ENCODE measurements around the gene KBTBD8. TPM values are rescaled to one million over a fixed set of nuclear protein-coding genes. Genes with fewer than 3 reads are reported as not detected.

KBTBD8 gene
- total and polyA plus RNA-seq, 2 donors (not counting 1 experiment from before 2014, with no cell fraction given) = 27.6 to 31.6 TPM

DNA sequence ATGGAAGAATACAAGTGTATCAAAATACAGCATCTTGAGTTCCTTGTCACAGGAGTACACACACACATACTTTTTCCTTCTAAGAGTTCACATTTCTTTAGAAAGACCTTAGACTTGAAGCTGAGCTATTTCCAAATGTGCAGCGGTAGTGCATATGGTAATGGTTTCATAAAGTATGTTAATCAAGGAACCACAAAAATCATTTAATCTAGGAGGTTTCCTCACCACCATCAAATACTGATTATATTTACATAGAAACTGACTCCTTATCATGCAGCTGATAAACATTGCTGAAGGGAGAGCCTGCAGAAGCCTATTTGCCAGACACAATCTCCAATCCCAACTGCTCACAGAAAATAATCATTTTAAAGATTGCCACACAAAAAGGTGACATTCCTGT, 40.0 kb upstream of the KBTBD8 start:
- DNase-seq (no peak), ATAC-seq (ENCODE audit: low read depth) (no peak)
- TF ChIP-seq EZH2 (IDR thresholded peaks at IDR 0.05; ENCODE audit: borderline replicate concordance, insufficient read depth, low read depth, low read length, poor library complexity, severe bottlenecking) = no peak
- TF ChIP-seq, protein P1, sequence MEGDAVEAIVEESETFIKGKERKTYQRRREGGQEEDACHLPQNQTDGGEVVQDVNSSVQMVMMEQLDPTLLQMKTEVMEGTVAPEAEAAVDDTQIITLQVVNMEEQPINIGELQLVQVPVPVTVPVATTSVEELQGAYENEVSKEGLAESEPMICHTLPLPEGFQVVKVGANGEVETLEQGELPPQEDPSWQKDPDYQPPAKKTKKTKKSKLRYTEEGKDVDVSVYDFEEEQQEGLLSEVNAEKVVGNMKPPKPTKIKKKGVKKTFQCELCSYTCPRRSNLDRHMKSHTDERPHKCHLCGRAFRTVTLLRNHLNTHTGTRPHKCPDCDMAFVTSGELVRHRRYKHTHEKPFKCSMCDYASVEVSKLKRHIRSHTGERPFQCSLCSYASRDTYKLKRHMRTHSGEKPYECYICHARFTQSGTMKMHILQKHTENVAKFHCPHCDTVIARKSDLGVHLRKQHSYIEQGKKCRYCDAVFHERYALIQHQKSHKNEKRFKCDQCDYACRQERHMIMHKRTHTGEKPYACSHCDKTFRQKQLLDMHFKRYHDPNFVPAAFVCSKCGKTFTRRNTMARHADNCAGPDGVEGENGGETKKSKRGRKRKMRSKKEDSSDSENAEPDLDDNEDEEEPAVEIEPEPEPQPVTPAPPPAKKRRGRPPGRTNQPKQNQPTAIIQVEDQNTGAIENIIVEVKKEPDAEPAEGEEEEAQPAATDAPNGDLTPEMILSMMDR (IDR thresholded peaks at IDR 0.05) = no peak
- H2AFZ ChIP-seq (ENCODE audit: insufficient read depth, low read depth, low read length, poor library complexity, severe bottlenecking) = no peak overlapping the region
- H3K27ac Mint-ChIP-seq = no peak overlapping the region
- H3K79me2 ChIP-seq (ENCODE audit: control insufficient read depth, insufficient read depth, low read length) = no peaks in the 10 kb centered on the region
- CTCF ChIA-PET = interaction anchor here (0.9 to 2.6 kb wide), 3 partner anchors 13 to 831 kb away, joined by 3 to 21 read pairs (median 6); no protein-coding TSS in a partner anchor
- no peaks in the 10 kb centered on the region for H3K27me3 ChIP-seq (replicated peaks in 1 of 4; ENCODE audit: control extremely low read depth in 1 of 4, control insufficient read depth in 3 of 4, insufficient read depth in 4 of 4, low read length in 3 of 4)
- intact Hi-C loops (cut with micrococcal nuclease) = no loop called here
- H3K9ac ChIP-seq (ENCODE audit: low read length) = no peak overlapping the region
- no peaks in the 10 kb centered on the region for H3K4me1 ChIP-seq (ENCODE audit: control insufficient read depth in 2 of 2, insufficient read depth in 2 of 2, low read length in 2 of 2)
- H3K9me3 Mint-ChIP-seq (ENCODE audit: insufficient read depth) = no peaks in the 10 kb centered on the region
- H3K9me3 ChIP-seq (ENCODE audit: control extremely low read depth in 1 of 3, control insufficient read depth in 2 of 3, insufficient read depth in 1 of 3, low read length in 2 of 3) = no peaks in the 10 kb centered on the region
- no peak overlapping the region for H3K27ac ChIP-seq (ENCODE audit: low read length in 2 of 2)
- H3K27me3 Mint-ChIP-seq = peaks cover 25% of the 10 kb centered on the region
- no peaks in the 10 kb centered on the region for H4K20me1 ChIP-seq (ENCODE audit: control insufficient read depth, insufficient read depth, low read length, poor library complexity, severe bottlenecking)
- no peak overlapping the region for H3K4me2 ChIP-seq (replicated peaks; ENCODE audit: low read depth, low read length, poor library complexity, severe bottlenecking)
- POLR2A ChIA-PET = no interaction called here
- H3K36me3 ChIP-seq (replicated peaks in 1 of 2; ENCODE audit: control extremely low read depth in 1 of 2, control insufficient read depth in 1 of 2, extremely low read depth in 1 of 2, insufficient read depth in 2 of 2, low read length in 1 of 2) = no peaks in the 10 kb centered on the region
- H3K4me1 Mint-ChIP-seq = no peaks in the 10 kb centered on the region
- H3K4me3 Mint-ChIP-seq = no peak overlapping the region
- no peak overlapping the region for H3K4me3 ChIP-seq (ENCODE audit: control extremely low read depth in 1 of 5, extremely low read depth in 1 of 5, insufficient read depth in 1 of 5, low read depth in 2 of 5, low read length in 4 of 5)
- WGBS (ENCODE audit: insufficient coverage) = no CpG with 5 or more reads among the region's 1 CpG

DNA sequence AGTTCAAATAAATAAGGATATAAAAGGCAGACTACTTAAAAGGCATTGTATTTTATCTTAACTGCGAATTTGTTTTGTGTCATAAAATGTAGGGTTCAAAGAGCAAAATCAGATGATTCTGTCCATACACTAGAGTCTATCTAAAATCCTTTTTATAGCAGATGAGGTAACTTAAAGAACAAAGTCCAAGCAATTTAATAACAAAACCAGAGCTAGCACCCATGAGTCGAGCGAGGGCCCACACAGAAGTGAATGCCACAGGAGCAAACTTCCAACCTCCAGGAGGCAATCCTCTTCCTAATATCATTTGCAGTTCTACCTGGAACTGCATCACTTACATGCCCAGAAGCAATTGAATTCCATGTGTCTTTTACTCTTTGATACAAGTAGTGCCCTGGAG, 35.4 kb upstream of the KBTBD8 start:
- Histone ChIP-seq H2AFZ (ENCODE audit: insufficient read depth, low read depth, low read length, poor library complexity, severe bottlenecking) (no peak overlapping the region), H3K9ac (ENCODE audit: low read length) (no peak overlapping the region), H3K4me3 (ENCODE audit: control extremely low read depth in 1 of 5, extremely low read depth in 1 of 5, insufficient read depth in 1 of 5, low read depth in 2 of 5, low read length in 4 of 5) (no peak overlapping the region), H3K27me3 (replicated peaks in 1 of 4; ENCODE audit: control extremely low read depth in 1 of 4, control insufficient read depth in 3 of 4, insufficient read depth in 4 of 4, low read length in 3 of 4) (no peaks in the 10 kb centered on the region), H3K4me1 (ENCODE audit: control insufficient read depth in 2 of 2, insufficient read depth in 2 of 2, low read length in 2 of 2) (no peaks in the 10 kb centered on the region), H3K9me3 (ENCODE audit: control extremely low read depth in 1 of 3, control insufficient read depth in 2 of 3, insufficient read depth in 1 of 3, low read length in 2 of 3) (no peaks in the 10 kb centered on the region), H3K79me2 (ENCODE audit: control insufficient read depth, insufficient read depth, low read length) (no peaks in the 10 kb centered on the region), H3K27ac (ENCODE audit: low read length in 2 of 2) (no peak overlapping the region), H4K20me1 (ENCODE audit: control insufficient read depth, insufficient read depth, low read length, poor library complexity, severe bottlenecking) (no peaks in the 10 kb centered on the region), H3K36me3 (replicated peaks in 1 of 2; ENCODE audit: control extremely low read depth in 1 of 2, control insufficient read depth in 1 of 2, extremely low read depth in 1 of 2, insufficient read depth in 2 of 2, low read length in 1 of 2) (no peaks in the 10 kb centered on the region), H3K4me2 (replicated peaks; ENCODE audit: low read depth, low read length, poor library complexity, severe bottlenecking) (no peak overlapping the region)
- ATAC-seq (ENCODE audit: low read depth) = no peak
- WGBS (ENCODE audit: insufficient coverage) = 100% methylated on average over 2 of the region's 3 CpGs
- no peak overlapping the region for H3K4me3 Mint-ChIP-seq
- TF ChIP-seq, protein P1 (IDR thresholded peaks at IDR 0.05) = no peak
- no peak for TF ChIP-seq EZH2 (IDR thresholded peaks at IDR 0.05; ENCODE audit: borderline replicate concordance, insufficient read depth, low read depth, low read length, poor library complexity, severe bottlenecking)
- no peaks in the 10 kb centered on the region for H3K4me1 Mint-ChIP-seq
- DNase-seq = no peak
- peaks cover 17% of the 10 kb centered on the region for H3K27me3 Mint-ChIP-seq
- no peaks in the 10 kb centered on the region for H3K9me3 Mint-ChIP-seq (ENCODE audit: insufficient read depth)
- H3K27ac Mint-ChIP-seq = no peak overlapping the region
- POLR2A ChIA-PET = no interaction called here
- intact Hi-C loops (cut with micrococcal nuclease) = no loop called here
- CTCF ChIA-PET = no interaction called here
